Endothelial cell of hepatic sinusoid (primary cell): ENCODE measurements around the gene UGT1A6.
"Not testable (repeated sequence)": the region's sequence is repeated elsewhere in the genome, so short reads cannot be mapped to it uniquely, and the experiment has no call there.

Experiments
- in situ Hi-C: cut with HindIII; loops from 2 replicates; pipeline ENCODE4 v1.10.0; 2017; ENCODE audit warnings: low sequenced_read_pairs

Gene UGT1A6

DNA sequence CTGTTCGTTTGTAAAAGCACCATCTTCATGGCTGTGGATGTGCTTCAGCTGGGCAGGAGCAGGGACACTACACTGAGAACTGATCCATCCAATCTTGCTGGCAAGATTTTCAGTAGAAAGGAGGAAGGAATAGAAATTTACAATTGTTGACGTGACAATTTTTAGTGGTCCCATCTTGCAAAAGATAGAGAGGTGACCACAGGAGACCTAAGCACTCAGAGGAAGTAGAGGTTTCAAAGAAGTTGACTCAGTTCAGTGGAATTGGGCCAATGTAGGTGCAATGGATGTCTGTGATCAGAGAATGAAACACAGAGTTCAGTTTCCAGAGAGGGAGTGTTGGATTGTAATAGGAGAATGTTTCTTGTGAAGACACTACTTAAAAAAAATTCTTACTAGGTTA lies 21.4 kb downstream of the UGT1A6 start:
- in situ Hi-C loops: no loop called here

DNA sequence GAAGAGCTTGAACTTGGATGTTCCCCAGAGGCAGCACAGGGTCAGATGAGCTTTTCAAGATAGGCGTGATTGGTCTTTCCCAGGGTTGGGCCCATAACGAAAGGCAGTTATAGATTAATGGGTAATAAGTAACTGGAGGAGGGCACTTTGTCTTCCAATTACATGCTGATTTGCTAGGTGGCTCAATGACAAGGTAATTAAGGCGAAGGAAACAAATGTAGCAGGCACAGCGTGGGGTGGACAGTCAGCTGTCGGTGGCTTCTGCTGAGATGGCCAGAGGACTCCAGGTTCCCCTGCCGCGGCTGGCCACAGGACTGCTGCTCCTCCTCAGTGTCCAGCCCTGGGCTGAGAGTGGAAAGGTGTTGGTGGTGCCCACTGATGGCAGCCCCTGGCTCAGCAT lies 25.9 kb downstream of the UGT1A6 start, which contains the start of gene UGT1A4:
Gene UGT1A4, plus strand, starts transcription at position 185 of the 400 bp plus-strand sequence. Its CDS starts 85 bp downstream, at position 270.
- in situ Hi-C loops: no loop called here

DNA sequence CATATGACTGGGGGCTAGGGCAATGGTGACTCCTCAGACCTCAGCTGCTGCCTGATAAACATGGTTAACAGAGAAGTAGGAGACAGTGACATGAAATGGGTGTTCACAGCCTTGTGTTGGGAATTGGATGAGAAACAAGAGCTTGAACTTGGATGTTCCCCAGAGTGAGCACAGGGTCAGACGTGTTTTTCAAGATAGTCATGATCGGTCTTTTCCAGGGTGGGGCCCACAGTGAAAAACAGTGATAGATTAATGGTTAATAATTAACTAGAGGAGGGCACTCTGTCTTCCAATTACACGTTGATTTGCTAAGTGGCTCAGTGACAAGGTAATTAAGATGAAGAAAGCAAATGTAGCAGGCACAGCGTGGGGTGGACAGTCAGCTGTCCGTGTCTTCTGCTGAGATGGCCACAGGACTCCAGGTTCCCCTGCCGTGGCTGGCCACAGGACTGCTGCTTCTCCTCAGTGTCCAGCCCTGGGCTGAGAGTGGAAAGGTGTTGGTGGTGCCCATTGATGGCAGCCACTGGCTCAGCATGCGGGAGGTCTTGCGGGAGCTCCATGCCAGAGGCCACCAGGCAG lies 36.1 kb downstream of the UGT1A6 start, which contains the start of gene UGT1A3:
Gene UGT1A3, plus strand, starts transcription at position 320 of the 579 bp plus-strand sequence. Its CDS starts 85 bp downstream, at position 405.
- in situ Hi-C loops: no loop called here

DNA sequence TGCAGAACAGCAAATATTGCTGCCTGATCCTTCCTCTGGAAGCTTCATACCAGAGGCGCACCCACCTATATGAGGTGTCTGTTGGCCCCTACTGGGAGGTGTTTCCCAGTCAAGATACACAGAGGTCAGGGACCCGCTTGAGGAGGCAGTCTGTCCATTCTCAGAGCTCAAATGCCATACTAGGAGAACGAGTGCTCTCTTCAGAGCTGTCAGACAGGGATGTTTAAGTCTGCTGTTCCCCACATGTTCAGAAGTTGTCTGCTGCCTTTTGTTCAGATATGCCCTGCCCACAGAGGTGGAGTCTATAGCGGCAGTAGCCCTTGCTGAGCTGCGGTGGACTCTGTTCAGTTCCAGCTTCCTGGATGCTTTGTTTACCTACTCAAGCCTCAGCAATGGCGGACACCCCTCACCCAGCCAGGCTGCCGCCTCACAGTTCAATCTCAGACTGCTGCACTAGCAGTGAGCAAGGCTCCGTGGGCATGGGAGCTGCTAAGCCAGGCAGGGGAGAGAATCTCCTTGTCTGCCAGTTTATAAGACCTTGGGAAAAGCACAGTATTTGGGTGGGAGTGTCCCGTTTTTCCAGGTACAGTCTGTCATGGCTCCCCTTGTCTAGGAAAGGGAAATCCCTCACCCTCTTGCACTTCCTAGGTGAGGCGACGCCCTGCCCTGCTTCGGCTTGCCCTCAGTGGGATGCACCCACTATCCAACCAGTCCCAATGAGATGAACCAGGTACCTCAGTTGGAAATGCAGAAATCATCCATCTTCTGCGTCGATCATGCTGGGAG lies 44.4 kb downstream of the UGT1A6 start:
- in situ Hi-C loops: not testable (repeated sequence)

DNA sequence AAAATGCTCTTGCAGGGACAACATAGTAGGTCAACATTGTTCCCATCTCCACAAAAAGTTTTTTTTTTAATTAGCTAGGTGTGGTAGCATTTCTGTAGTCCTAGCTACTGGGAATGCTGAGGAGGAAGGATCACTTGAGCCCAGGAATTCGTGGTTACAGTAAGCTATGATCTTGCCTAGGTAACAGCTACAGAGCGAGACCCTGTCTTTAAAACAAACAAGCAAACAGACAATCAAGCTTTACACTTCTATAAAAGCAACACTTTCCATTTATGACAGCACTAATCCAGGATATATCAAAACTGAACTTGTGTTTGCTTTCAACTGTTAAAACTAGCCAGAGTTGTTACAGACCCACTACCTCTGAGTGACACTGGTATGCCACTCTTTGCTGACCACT lies 48.2 kb downstream of the UGT1A6 start:
- in situ Hi-C loops: no loop called here

DNA sequence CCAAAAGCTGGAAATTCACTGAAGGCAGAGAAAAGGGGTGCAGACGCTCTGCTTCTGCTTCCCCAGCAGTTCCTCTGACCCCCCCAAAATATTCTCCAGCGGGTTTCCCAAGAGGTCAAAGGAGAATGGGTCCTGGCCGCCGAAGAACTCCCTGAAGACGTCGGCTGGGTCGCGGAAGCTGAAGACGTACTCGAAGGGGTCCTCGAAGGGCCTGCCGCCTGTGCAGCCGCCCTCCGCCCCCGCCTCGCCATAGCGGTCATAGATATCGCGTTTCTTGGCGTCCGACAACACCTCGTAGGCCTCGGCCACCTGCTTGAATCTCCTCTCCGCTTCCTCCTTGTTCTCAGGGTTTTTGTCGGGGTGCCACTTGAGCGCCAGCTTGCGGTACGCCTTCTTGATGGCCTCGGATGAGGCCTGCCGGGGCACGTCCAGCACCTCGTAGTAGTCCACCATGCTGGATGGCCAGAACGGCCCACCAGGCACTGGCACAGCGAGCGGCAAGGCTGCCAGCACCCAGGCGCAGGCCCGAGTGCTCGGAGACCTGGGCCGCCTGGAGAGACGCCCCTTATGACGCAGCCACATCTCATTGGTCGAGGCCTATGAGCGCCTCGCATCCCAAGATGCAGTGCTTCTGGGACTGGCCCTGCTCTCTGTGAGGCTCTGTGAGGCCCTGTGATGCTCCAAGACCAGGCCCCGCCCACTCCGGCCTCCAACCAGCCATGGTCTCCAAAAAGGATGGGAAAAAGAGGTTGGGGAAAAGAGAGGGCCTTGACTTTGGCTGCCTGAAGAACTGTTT lies 51.0 kb downstream of the UGT1A6 start:
- in situ Hi-C loops: no loop called here

DNA sequence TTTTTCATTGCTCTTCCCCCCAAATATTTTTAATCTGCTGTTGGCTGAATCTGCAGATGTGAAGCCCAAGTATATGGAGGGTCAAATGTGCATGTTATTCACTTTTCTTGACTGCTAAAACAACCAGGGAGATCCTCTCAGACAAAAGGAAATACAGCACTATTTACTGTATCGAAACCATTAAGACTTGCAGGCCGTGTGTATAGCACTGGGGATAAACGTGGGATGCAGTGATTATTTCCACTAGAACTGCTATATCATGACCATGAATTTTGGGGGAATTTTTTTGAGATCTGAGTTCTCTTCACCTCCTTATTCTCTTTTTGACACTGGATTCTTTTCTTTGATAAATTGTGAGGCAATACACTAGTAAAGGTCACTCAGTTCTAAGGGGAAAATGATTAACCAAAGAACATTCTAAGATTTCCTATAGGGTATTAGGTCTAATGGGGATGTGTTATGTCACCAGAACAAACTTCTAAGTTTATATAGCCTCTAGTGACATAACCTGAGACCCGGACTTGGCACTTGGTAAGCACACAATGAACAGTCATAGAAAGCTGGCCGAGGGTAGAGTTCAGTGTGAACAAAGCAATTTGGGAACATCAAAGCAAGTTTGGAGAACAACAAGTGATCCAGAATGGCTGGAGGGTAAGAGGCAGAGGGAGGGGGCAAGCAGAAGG lies 52.5 kb downstream of the UGT1A6 start:
- in situ Hi-C loops: loop anchor here (5.0 kb wide), 1 partner anchor 62 kb away; no protein-coding TSS in a partner anchor

DNA sequence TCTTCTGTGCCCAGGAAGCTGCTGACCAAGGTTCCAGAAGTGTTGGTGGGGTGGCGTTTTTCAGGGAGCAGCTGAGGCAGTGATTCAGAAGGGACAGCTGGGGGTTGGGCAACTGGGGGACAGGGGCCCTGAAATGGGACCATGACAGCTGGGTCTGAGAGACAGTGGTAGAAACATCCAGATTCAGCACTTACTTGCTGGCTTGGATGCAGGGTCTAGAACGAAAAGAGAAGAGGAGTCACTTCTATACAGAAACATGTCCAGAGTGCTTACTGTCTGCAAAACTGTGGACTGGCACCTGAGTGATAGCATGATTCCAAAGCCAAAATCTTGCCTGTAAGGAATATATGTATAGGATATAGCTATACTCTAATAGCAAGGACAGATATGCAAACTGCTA lies 53.1 kb downstream of the UGT1A6 start:
- in situ Hi-C loops: loop anchor here (5.0 kb wide), 1 partner anchor 61 kb away; no protein-coding TSS in a partner anchor

DNA sequence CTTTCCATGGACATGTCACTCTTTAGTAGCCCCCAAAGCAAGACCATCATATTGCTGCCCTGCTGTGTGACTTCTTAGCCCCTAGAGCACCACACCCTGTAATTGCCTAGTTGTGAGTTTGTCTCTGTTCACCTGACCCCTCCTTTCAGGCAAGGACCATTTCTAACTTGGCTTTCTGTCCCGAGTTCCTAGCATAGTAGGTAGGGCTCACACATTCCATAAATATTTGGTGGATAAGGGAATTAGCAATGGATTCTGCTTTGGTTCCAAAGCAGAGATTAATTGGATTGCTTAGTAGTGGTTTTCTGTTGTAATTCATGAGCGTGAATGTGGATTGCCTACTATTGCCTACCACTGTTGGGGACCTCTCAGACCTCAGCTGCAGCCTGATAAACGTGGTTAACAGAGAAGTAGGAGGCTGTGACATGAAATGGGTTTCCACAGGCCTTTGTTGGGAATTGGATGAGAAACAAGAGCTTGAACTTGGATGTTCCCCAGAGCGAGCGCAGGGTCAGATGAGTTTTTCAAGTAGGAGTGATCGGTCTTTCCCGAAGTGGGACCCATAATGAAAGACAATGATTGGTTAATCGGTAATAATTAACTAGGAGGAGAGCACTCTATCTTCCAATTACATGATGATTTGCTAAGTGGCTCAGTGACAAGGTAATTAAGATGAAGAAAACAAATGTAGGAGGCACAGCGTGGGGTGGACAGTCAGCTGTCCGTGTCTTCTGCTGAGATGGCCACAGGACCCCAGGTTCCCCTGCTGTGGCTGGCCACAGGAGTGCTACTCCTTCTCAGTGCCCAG lies 54.0 kb downstream of the UGT1A6 start:
- in situ Hi-C loops: loop anchor here (5.0 kb wide), 1 partner anchor 61 kb away; no protein-coding TSS in a partner anchor

DNA sequence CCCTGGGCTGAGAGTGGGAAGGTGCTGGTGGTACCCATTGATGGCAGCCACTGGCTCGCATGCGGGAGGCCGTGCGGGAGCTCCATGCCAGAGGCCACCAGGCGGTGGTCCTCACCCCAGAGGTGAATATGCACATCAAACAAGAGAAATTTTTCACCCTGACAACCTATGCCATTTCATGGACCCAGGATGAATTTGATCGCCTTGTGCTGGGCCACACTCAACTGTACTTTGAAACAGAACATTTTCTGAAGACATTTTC lies 54.5 kb downstream of the UGT1A6 start:
- in situ Hi-C loops: loop anchor here (5.0 kb wide), 1 partner anchor 60 kb away; no protein-coding TSS in a partner anchor

DNA sequence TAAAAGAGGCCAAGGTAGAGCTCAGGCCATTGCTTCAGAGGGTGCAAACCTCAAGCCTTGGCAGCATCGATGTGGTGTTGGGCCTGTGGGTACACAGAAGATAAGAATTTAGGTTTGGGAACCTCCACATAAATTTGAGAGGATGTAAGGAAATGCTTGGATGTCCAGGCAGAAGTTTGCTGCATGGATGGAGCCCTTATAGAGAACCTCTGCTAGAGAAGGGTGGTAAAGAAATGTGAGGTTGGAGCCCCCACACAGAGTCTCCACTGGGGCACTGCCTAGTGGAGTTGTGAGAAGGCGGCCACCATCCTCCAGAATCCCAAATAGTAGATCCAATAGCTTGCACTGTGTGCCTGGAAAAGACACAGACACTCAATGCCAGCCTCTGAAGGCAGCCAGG lies 58.0 kb downstream of the UGT1A6 start:
- in situ Hi-C loops: not testable (repeated sequence)

DNA sequence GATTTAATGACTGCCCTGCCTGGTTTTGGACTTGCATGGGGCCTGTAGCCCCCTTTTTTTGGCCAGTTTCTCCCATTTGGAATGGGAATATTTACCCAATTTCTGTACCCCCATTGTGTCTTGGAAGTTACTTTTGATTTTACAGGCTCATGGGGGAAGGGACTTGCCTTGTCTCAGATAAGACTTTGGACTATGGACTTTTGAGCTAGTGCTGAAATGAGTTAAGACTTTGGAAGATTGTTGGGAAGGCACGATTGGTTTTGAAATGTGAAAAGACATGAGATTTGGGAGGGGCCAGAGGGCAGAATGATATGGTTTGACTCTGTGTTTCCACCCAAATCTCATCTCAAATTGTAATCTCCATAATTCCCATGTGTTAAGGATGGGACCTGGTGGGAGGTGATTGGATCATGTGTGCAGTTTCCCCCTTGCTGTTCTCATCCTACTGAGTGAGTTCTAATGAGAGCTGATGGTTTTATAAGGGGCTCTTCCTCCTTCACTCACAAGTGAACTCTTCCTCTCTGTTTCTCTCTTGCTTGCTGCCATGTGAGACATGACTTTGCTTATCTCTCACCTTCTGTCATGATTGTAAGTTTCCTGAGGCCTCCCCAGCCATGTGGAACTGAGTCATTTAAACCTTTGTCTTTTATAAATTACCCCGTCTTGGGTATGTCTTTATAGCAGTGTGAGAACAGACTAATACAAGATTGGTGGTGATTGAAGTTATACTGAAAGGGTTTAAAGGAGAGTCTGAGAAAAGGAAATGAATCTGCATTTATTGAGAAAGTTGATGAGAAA lies 58.7 kb downstream of the UGT1A6 start:
- in situ Hi-C loops: not testable (repeated sequence)

DNA sequence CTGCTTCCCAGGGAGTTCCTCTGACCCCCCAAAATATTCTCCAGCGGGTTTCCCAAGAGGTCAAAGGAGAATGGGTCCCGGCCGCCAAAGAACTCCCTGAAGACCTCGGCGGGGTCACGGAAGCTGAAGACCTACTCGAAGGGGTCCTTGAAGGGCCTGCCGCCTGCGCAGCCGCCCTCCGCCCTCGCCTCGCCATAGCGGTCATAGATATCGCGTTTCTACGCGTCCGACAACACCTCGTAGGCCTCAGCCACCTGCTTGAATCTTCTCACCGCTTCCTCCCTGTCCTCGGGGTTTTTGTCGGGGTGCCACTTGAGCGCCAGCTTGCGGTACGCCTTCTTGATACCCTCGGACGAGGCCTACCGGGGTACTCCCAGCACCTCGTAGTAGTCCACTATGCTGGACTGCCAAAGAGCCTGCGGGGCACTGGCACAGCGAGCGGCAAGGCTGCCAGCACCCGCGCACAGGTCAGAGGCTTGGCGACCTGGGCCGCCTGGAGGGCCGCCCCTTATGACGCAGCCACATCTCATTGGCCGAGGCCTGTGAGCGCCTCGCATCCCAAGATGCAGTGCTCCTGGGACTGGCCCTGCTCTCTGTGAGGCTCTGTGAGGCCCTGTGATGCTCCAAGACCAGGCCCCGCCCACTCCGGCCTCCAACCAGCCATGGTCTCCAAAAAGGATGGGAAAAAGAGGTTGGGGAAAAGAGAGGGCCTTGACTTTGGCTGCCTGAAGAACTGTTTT lies 62.4 kb downstream of the UGT1A6 start:
- in situ Hi-C loops: no loop called here

DNA sequence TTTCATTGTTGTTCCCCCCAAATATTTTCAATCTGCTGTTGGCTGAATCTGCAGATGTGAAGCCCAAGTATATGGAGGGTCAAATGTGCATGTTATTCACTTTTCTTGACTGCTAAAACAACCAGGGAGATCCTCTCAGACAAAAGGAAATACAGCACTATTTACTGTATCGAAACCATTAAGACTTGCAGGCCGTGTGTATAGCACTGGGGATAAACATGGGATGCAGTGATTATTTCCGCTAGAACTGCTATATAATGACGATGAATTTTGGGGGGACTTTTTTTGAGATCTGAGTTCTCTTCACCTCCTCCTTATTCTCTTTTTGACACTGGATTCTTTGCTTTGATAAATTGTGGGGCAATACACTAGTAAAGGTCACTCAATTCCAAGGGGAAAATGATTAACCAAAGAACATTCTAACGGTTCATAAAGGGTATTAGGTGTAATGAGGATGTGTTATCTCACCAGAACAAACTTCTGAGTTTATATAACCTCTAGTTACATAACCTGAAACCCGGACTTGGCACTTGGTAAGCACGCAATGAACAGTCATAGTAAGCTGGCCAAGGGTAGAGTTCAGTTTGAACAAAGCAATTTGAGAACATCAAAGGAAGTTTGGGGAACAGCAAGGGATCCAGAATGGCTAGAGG lies 63.9 kb downstream of the UGT1A6 start:
- in situ Hi-C loops: no loop called here

DNA sequence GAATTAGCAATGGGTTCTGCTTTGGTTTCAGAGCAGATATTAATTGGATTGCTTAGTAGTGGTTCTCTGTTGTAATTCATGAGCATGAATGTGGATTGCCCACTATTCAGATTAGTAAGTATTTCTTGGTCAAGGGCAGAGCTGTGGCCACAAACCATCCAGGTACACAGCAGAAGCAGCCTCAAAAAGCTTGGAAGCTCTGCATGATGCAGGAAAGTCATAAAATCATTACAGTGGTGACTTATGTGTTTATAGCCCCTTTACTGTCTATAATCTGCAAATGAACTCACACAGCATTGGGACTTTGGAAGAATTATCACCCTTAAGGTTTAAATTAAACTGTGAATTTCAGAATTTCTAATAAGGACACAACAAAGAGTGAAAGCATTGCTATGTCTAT lies 65.5 kb downstream of the UGT1A6 start:
- in situ Hi-C loops: no loop called here

DNA sequence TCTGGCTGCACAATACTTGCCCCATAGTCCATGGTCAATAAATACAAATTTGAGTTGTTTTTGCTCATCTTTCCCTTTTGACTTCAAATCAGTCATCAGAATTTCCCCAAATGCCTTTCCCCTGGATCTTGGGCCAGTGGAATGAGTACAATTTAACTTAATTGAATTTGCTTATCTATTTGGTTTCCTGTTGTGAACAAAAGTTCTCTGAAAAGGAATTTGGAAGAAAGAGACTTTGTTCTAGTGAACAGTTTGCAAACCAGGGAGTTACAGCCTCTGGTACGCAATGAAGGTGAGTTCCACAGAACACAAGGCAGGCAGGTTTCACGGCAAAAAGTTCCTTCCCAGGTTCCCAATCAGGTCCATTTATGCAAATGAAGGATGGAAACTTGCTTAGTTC lies 66.2 kb downstream of the UGT1A6 start:
- in situ Hi-C loops: no loop called here

DNA sequence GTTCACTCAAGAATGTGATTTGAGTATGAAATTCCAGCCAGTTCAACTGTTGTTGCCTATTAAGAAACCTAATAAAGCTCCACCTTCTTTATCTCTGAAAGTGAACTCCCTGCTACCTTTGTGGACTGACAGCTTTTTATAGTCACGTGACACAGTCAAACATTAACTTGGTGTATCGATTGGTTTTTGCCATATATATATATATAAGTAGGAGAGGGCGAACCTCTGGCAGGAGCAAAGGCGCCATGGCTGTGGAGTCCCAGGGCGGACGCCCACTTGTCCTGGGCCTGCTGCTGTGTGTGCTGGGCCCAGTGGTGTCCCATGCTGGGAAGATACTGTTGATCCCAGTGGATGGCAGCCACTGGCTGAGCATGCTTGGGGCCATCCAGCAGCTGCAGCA lies 67.4 kb downstream of the UGT1A6 start, which contains the start of gene UGT1A1:
Gene UGT1A1, plus strand, starts transcription at position 228 of the 400 bp plus-strand sequence. Its CDS starts 18 bp downstream, at position 246.
- in situ Hi-C loops: no loop called here
